SJSA1 (cell line): Measurements from ENCODE around the gene TRAPPC2. TPM values are rescaled to one million over a fixed set of nuclear protein-coding genes. Genes with fewer than 3 reads are reported as not detected.
"Not testable (repeated sequence)": the region's sequence is repeated elsewhere in the genome, so short reads cannot be mapped to it uniquely, and the experiment has no call there.

Experiments
- DNase-seq, 2 experiments: peaks; one replicate each; pipeline ENCODE4 v3.0.0-alpha.2; 2015 to 2020; ENCODE audit warnings: low spot score in 2 of 2, low read depth in 1 of 2
- H3K27ac ChIP-seq: fragments of 250-450 bp; sonication (Bioruptor Pico); 2 replicates; pipeline ENCODE4 v1.5.1; 2020; ENCODE audit warnings: mild to moderate bottlenecking, moderate library complexity
- H3K27me3 ChIP-seq: fragments of 250-450 bp; sonication (Bioruptor Pico); replicated peaks from 2 replicates; pipeline ENCODE4 v1.5.1; 2020; ENCODE audit warnings: mild to moderate bottlenecking, moderate library complexity
- H3K36me3 ChIP-seq: fragments of 250-450 bp; sonication (Bioruptor Pico); 2 replicates; pipeline ENCODE4 v1.5.1; 2020; ENCODE audit warnings: mild to moderate bottlenecking
- H3K4me1 ChIP-seq: fragments of 250-450 bp; sonication (Bioruptor Pico); replicated peaks from 2 replicates; pipeline ENCODE4 v1.6.1; 2021; ENCODE audit warnings: mild to moderate bottlenecking
- H3K4me3 ChIP-seq: fragments of 250-450 bp; sonication (Bioruptor Pico); 2 replicates; pipeline ENCODE4 v1.5.1; 2020; ENCODE audit warnings: mild to moderate bottlenecking
- H3K9me3 ChIP-seq: fragments of 250-450 bp; sonication (Bioruptor Pico); replicated peaks from 2 replicates; pipeline ENCODE4 v1.5.1; 2020; ENCODE audit warnings: mild to moderate bottlenecking
- total RNA-seq: library from RNA; depleted of rRNA; stranded (reverse); fragments of >200 nt; shearing (Covaris generic); gene quantifications from 2 replicates; pipeline ENCODE4 v1.2.3, GENCODE V29; 2014

Gene TRAPPC2
- total RNA-seq, 1 experiment from 2014 or later: 14.3 TPM

DNA sequence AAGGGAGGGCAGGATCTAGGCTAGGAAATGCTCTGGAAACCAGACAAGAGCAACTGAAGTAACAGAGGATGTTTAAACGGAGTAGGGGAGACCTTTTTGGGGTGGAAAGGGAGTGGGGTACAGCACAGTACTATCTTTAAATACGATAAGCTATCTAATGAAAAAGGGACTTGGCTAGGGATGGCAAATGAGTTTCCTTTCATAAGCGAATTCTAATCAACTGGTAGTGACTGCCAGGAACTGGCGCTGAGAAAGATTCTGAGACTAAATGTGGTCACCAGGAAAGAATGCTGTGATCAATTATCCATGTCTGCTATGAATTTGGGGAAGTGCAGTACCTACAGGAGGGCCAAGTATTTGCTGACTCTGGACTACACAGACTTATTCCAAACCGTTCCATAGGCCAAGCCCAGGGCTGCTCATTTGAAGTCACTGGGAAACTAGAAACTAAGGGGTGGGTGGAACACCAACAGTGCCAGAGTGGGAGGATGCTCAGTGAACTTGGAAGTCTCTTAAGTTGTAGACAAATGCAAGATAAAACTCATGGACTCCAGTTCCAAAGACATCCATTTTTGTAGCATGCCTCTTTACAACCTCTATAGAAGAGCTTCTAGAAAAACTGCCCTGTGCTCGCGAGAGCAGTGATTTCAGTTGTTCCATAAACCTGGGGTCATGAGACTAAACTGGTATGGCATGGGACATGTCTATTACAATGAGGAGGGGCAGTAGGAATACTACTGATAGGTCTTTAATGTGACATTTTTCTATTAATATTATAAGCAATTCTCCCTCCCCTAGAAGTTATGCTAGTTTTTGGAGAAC lies 2.0 kb downstream of the TRAPPC2 start:
- H3K36me3 ChIP-seq: peaks cover 3% of the 10 kb centered on the region; the same call in 1 of the 2 replicates
- H3K27me3 ChIP-seq: no peaks in the 10 kb centered on the region
- no peaks in the 10 kb centered on the region for H3K9me3 ChIP-seq
- no peak for DNase-seq
- H3K4me3 ChIP-seq: no peak overlapping the region
- H3K27ac ChIP-seq: no peak overlapping the region
- no peaks in the 10 kb centered on the region; the same call in 1 of the 2 replicates for H3K4me1 ChIP-seq

GRCh38 chrX:13730523-13730922 lies 3.9 kb downstream of the TRAPPC2 start:
- not testable (repeated sequence) for H3K4me3 ChIP-seq, H3K27me3 ChIP-seq, H3K4me1 ChIP-seq, H3K36me3 ChIP-seq, H3K9me3 ChIP-seq, H3K27ac ChIP-seq, DNase-seq

DNA sequence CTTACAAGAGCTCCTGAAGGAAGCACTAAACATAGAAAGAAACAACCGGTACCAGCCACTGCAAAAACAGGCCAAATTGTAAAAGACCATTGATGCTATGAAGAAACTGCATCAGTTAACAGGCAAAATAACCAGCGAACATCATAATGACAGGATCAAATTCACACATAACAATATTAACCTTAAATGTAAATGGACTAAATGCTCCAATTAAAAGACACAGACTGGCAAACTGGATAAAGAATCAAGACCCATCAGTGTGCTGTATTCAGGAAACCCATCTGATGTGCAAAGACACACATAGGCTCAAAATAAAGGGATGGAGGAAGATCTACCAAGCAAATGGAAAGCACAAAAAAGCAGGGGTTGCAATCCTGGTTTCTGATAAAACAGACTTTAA lies 7.8 kb downstream of the TRAPPC2 start:
- not testable (repeated sequence) for H3K4me3 ChIP-seq, H3K36me3 ChIP-seq, H3K27me3 ChIP-seq, H3K27ac ChIP-seq, DNase-seq, H3K4me1 ChIP-seq, H3K9me3 ChIP-seq

DNA sequence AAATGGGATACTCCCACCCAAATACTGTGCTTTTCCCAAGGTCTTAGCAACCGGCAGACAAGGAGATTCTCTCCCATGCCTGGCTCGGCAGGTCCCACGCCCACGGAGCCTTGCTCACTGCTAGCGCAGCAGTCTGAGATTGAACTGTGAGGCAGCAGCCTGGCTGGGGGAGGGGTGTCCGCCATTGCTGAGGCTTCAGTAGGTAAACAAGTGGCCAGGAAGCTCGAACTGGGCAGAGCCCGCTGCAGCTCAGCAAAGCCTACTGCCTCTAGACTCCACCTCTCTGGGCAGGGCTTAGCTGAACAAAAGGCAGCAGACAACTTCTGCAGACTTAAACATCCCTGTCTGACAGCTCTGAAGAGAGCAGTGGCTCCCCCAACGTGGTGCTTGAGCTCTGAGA lies 9.5 kb downstream of the TRAPPC2 start:
- H3K27me3 ChIP-seq, H3K27ac ChIP-seq, H3K36me3 ChIP-seq, H3K9me3 ChIP-seq, DNase-seq, H3K4me1 ChIP-seq, H3K4me3 ChIP-seq: not testable (repeated sequence)

- Histone ChIP-seq H3K27ac (no peak overlapping the region), H3K4me3 (no peak overlapping the region), H3K27me3 (no peaks in the 10 kb centered on the region), H3K9me3 (no peaks in the 10 kb centered on the region), H3K36me3 (peaks cover 20% of the 10 kb centered on the region), H3K4me1 (peaks cover 6% of the 10 kb centered on the region; the same call in 1 of the 2 replicates)
- no peak for DNase-seq
These were observed 12.5 kb downstream of the TRAPPC2 start for GRCh38 chrX:13721819-13722519.

GRCh38 chrX:13721371-13721770 lies 13.0 kb downstream of the TRAPPC2 start:
- no peaks in the 10 kb centered on the region for H3K27me3 ChIP-seq
- H3K4me3 ChIP-seq: no peak overlapping the region
- no peaks in the 10 kb centered on the region for H3K9me3 ChIP-seq
- H3K4me1 ChIP-seq: peaks cover 6% of the 10 kb centered on the region; the same call in 1 of the 2 replicates
- no peak for DNase-seq
- H3K36me3 ChIP-seq: peaks cover 21% of the 10 kb centered on the region
- H3K27ac ChIP-seq: no peak overlapping the region

- H3K9me3 ChIP-seq: no peaks in the 10 kb centered on the region
- H3K27ac ChIP-seq: no peak overlapping the region
- no peak for DNase-seq
- no peaks in the 10 kb centered on the region for H3K27me3 ChIP-seq
- no peak overlapping the region for H3K4me3 ChIP-seq
- peaks cover 6% of the 10 kb centered on the region; the same call in 1 of the 2 replicates for H3K4me1 ChIP-seq
- H3K36me3 ChIP-seq: peaks cover 28% of the 10 kb centered on the region
These were observed 15.1 kb downstream of the TRAPPC2 start for GRCh38 chrX:13719192-13719856.

GRCh38 chrX:13717700-13718472 lies 16.5 kb downstream of the TRAPPC2 start:
- Histone ChIP-seq H3K36me3 (peaks cover 28% of the 10 kb centered on the region), H3K27me3 (no peaks in the 10 kb centered on the region), H3K4me1 (peaks cover 6% of the 10 kb centered on the region; the same call in 1 of the 2 replicates), H3K4me3 (no peak overlapping the region), H3K9me3 (no peaks in the 10 kb centered on the region), H3K27ac (peak overlapping the region; percentile 37)
- DNase-seq: peak in 1 of 2 experiments; percentile 10

DNA sequence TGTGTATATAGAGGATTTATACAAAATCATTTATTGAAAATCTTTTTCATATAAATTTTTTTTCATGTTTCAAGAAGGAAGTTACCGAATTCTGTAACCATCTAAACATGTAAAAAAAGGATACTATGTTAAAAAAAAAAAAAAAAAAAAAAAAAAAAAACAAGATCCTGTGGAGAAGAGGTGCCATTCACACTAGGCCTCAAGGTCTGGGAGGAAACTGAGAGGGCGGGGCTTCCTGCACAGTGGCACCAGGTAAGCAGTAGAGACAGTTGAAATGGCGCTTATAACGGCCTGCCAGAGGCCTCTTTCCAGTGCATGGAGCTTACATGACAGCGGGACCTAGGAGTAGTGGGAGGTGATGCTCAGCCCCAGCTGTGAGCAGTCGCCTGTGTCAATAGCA lies 17.5 kb downstream of the TRAPPC2 start:
- no peaks in the 10 kb centered on the region for H3K27me3 ChIP-seq
- H3K9me3 ChIP-seq: no peaks in the 10 kb centered on the region
- peaks cover 28% of the 10 kb centered on the region for H3K36me3 ChIP-seq
- H3K4me3 ChIP-seq: no peak overlapping the region
- H3K4me1 ChIP-seq: peaks cover 6% of the 10 kb centered on the region; the same call in 1 of the 2 replicates
- no peak overlapping the region for H3K27ac ChIP-seq
- DNase-seq: no peak

DNA sequence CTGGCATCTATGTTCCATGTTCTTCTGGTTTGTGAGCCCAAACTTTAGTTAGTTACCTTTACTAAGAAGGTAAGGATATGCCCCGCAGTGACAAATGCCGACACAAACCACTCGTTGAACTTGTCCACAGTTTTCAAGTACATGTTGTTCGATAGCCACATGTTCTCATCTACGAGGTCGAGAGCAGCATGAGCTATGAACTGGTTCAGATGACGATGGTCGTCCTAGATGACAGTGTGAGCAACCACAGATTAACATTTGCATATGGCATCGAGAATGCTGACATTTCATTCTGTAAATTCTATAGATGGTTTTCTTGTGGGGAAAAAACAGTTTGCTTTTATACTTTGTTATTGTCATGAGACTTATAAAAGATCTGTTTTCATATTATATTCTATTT lies 18.0 kb downstream of the TRAPPC2 start:
- no peaks in the 10 kb centered on the region for H3K27me3 ChIP-seq
- H3K36me3 ChIP-seq: peaks cover 28% of the 10 kb centered on the region
- no peaks in the 10 kb centered on the region for H3K9me3 ChIP-seq
- H3K4me3 ChIP-seq: no peak overlapping the region
- DNase-seq: no peak
- H3K4me1 ChIP-seq: peaks cover 6% of the 10 kb centered on the region; the same call in 1 of the 2 replicates
- H3K27ac ChIP-seq: no peak overlapping the region

DNA sequence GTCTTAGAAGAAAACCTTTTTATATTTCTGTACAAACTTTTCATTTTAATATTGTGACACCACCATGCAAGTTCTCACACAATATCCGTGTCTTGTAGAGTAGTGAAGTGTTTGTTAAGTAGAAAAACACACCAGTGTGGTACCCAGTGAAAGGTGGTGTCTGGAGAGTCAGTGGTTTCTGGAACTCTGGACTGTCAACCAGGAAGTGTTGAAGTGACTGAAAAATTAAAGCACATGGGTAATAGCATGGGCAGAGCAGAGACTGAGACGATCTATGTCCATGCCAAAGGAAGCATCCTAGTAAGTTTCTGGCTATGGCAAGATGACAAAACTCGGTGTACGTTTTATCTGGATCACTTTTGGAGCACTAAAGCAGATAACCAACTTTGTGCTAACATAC lies 23.3 kb downstream of the TRAPPC2 start:
- H3K36me3 ChIP-seq: peaks cover 5% of the 10 kb centered on the region
- H3K27ac ChIP-seq: no peak overlapping the region
- H3K9me3 ChIP-seq: no peaks in the 10 kb centered on the region
- H3K4me1 ChIP-seq: no peaks in the 10 kb centered on the region
- no peaks in the 10 kb centered on the region for H3K27me3 ChIP-seq
- H3K4me3 ChIP-seq: no peak overlapping the region
- DNase-seq: no peak

DNA sequence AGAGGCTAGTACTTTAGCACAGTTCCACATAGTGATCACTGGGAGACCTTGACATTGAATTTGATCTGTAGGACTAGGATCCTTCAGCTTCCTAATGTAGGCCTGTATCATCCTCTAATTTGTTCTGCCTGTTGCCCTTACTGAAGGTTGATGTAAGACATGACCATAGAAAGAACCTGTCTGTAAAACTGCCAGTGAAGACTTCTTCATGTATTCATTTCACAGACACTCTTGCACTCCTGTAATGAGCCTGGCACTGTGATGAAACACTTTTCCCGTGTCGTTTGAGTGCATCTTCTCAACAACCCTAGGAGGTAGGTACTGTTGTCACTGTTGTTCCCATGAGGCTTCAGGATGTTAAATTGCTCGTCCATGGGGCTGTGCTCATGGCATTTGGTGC lies 30.8 kb downstream of the TRAPPC2 start:
- Histone ChIP-seq H3K27me3 (no peaks in the 10 kb centered on the region), H3K36me3 (no peaks in the 10 kb centered on the region; the same call in 1 of the 2 replicates), H3K9me3 (no peaks in the 10 kb centered on the region), H3K4me3 (no peak overlapping the region), H3K4me1 (no peaks in the 10 kb centered on the region), H3K27ac (no peak overlapping the region)
- no peak for DNase-seq

GRCh38 chrX:13703135-13703534 lies 31.3 kb downstream of the TRAPPC2 start:
- Histone ChIP-seq H3K4me1 (no peaks in the 10 kb centered on the region), H3K27ac (no peak overlapping the region), H3K9me3 (no peaks in the 10 kb centered on the region), H3K27me3 (no peaks in the 10 kb centered on the region), H3K36me3 (no peaks in the 10 kb centered on the region; the same call in 1 of the 2 replicates), H3K4me3 (no peak overlapping the region)
- no peak for DNase-seq
